Chondrocyte (in vitro differentiated cells): ENCODE data around the gene TARS2. TPM values are rescaled to one million over a fixed set of nuclear protein-coding genes. Genes with fewer than 3 reads are reported as not detected.

Experiments
- DNase-seq: peaks from one replicate; pipeline ENCODE4 v3.0.0; 2021; ENCODE audit warnings: mixed read lengths, low spot score
- H3K27ac Mint-ChIP-seq: one replicate; pipeline ENCODE4 v1.8.0; 2021; ENCODE audit warnings: mild to moderate bottlenecking, moderate library complexity, mixed read lengths; ENCODE audit not compliant: unreplicated experiment
- H3K27me3 Mint-ChIP-seq: 2 replicates; pipeline ENCODE4 v1.8.0; 2021; ENCODE audit warnings: low read depth, mixed read lengths
- H3K36me3 Mint-ChIP-seq: 2 replicates; pipeline ENCODE4 v1.8.0; 2021; ENCODE audit warnings: low read depth, mixed read lengths
- H3K4me1 Mint-ChIP-seq: 2 replicates; pipeline ENCODE4 v1.8.0; 2021; ENCODE audit warnings: low read depth, mild to moderate bottlenecking, mixed read lengths
- H3K4me3 Mint-ChIP-seq: one replicate; pipeline ENCODE4 v1.8.0; 2021; ENCODE audit warnings: mild to moderate bottlenecking, moderate library complexity, mixed read lengths; ENCODE audit not compliant: unreplicated experiment
- H3K9me3 Mint-ChIP-seq: 2 replicates; pipeline ENCODE4 v1.8.0; 2021; ENCODE audit warnings: low read depth, mixed read lengths
- CTCF ChIP-seq: fragments of 200-600 bp; sonication (generic); IDR thresholded peaks from 2 replicates; pipeline ENCODE4 v1.5.0; 2021; ENCODE audit warnings: antibody characterized with exemption, mild to moderate bottlenecking, moderate library complexity
- total RNA-seq: library from RNA; stranded (reverse); gene quantifications from 3 replicates; pipeline ENCODE4 v1.2.1, GENCODE V29; 2021

The TARS2 gene
- total RNA-seq, 1 donor from 2014 or later = 13.6 TPM

DNA sequence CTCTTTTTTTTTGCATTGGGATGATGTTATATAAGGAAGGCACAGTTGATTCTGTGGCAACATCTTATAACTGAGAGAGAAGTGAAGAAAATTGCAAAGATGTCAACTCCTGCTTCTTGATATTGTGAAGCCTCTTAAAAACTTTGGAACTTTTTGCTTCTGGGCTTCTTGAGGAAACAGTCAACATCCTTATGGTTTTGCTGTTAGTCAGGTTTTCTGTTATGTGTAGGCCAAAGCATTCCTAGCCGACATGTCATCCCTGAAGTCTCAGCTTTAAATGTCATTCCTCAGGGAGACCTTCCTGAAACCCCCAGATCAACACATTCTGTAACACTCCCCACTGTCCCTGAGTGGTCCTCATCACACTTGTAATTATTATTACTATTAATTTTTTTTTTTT is 41.0 kb downstream of the TARS2 start:
- Mint-ChIP-seq H3K4me3 (no peak overlapping the region), H3K9me3 (no peaks in the 10 kb centered on the region), H3K27ac (no peak overlapping the region), H3K36me3 (no peaks in the 10 kb centered on the region), H3K4me1 (peaks cover 16% of the 10 kb centered on the region), H3K27me3 (no peaks in the 10 kb centered on the region)
- DNase-seq = no peak
- TF ChIP-seq CTCF = no peak

GRCh38 chr1:150529017-150529416 is 41.8 kb downstream of the TARS2 start:
- no peaks in the 10 kb centered on the region for H3K9me3 Mint-ChIP-seq
- no peak for TF ChIP-seq CTCF
- H3K27me3 Mint-ChIP-seq = no peaks in the 10 kb centered on the region
- no peak overlapping the region for H3K27ac Mint-ChIP-seq
- DNase-seq = no peak
- no peak overlapping the region for H3K4me3 Mint-ChIP-seq
- peaks cover 16% of the 10 kb centered on the region for H3K4me1 Mint-ChIP-seq
- H3K36me3 Mint-ChIP-seq = no peaks in the 10 kb centered on the region

- H3K27ac Mint-ChIP-seq = no peak overlapping the region
- H3K4me1 Mint-ChIP-seq = peaks cover 19% of the 10 kb centered on the region
- H3K9me3 Mint-ChIP-seq = no peaks in the 10 kb centered on the region
- DNase-seq = no peak
- H3K27me3 Mint-ChIP-seq = no peaks in the 10 kb centered on the region
- TF ChIP-seq CTCF = no peak
- no peaks in the 10 kb centered on the region for H3K36me3 Mint-ChIP-seq
- no peak overlapping the region for H3K4me3 Mint-ChIP-seq
These were observed 43.4 kb downstream of the TARS2 start for GRCh38 chr1:150530491-150531159.

- H3K4me1 Mint-ChIP-seq = peaks cover 30% of the 10 kb centered on the region
- H3K36me3 Mint-ChIP-seq = no peaks in the 10 kb centered on the region
- H3K27me3 Mint-ChIP-seq = no peaks in the 10 kb centered on the region
- H3K4me3 Mint-ChIP-seq = no peak overlapping the region
- H3K27ac Mint-ChIP-seq = no peak overlapping the region
- DNase-seq = no peak
- TF ChIP-seq CTCF = peak; percentile 34
- no peaks in the 10 kb centered on the region for H3K9me3 Mint-ChIP-seq
These were observed 45.6 kb downstream of the TARS2 start for GRCh38 chr1:150532860-150533259.

GRCh38 chr1:150534002-150534401 is 46.8 kb downstream of the TARS2 start:
- H3K36me3 Mint-ChIP-seq = no peaks in the 10 kb centered on the region
- DNase-seq = no peak
- H3K4me3 Mint-ChIP-seq = no peak overlapping the region
- H3K27me3 Mint-ChIP-seq = no peaks in the 10 kb centered on the region
- H3K27ac Mint-ChIP-seq = no peak overlapping the region
- no peaks in the 10 kb centered on the region for H3K9me3 Mint-ChIP-seq
- no peak for TF ChIP-seq CTCF
- H3K4me1 Mint-ChIP-seq = peaks cover 35% of the 10 kb centered on the region
